Measurements from ENCODE around the gene CDS2. TPM values are rescaled to one million over a fixed set of nuclear protein-coding genes. Genes with fewer than 3 reads are reported as not detected.

CDS2 gene
- total RNA-seq, 2 donors from 2014 or later: 26.2 to 61.8 TPM

DNA sequence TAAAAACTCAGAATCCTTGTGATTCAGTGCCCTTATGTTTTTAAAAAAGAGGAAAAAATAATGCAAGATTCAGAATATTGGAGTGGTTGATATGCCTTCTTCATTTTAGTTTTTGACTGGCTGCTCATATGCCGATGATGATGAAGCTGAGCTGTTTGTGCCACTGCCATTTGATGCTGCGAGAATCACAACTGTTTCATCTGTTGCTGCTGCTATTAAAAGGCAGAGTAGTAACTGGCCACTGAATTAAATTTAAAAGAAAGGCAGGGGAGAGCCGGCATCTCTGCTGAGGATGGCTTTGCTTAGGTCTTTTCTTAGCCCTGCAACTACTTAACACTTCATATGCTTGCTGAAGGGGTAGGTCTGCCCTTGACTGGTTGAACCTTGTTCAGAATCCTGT is 33.1 kb downstream of the CDS2 start:
- no peaks in the 10 kb centered on the region for H3K27me3 ChIP-seq (replicated peaks; ENCODE audit: insufficient read depth)
- H3K4me3 ChIP-seq: no peak overlapping the region
- intact Hi-C loops (cut with DNase I): no loop called here
- H3K36me3 ChIP-seq: no peaks in the 10 kb centered on the region
- 63% methylated on average over 3 of the region's 3 CpGs for WGBS
- no peak overlapping the region for H3K27ac ChIP-seq
- TF ChIP-seq POLR2AphosphoS5 (IDR thresholded peaks at IDR 0.05): no peak
- no peaks in the 10 kb centered on the region for H3K4me1 ChIP-seq (replicated peaks)
- H3K9me3 ChIP-seq: no peaks in the 10 kb centered on the region
- DNase-seq (ENCODE audit: low spot score): no peak

DNA sequence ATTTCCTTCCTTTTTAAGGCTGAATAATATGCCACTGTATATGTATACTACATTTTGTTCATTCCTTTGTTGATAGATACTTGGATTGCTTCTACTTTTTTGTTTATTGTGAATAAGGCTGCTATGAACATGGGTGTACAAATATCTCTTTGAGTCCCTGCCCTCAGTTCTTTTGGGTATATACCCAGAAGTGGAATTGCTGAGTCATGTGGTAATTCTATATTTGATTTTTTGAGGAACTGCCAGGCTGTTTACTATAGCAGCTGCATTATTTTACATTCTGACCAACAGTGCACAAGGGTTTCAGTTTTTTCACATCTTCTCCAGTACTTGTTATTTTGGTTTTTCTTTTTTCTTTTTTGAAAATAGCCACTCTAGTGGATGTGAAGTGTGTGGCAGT is 34.1 kb downstream of the CDS2 start:
- Histone ChIP-seq H3K9me3 (no peaks in the 10 kb centered on the region), H3K4me1 (replicated peaks) (no peaks in the 10 kb centered on the region), H3K27me3 (replicated peaks; ENCODE audit: insufficient read depth) (no peaks in the 10 kb centered on the region), H3K4me3 (no peak overlapping the region), H3K27ac (no peak overlapping the region), H3K36me3 (no peaks in the 10 kb centered on the region)
- no peak for TF ChIP-seq CTCF (IDR thresholded peaks at IDR 0.05)
- TF ChIP-seq POLR2A (IDR thresholded peaks at IDR 0.05): no peak
- no peak for TF ChIP-seq POLR2AphosphoS5 (IDR thresholded peaks at IDR 0.05)
- intact Hi-C loops (cut with DNase I): no loop called here
- no peak for DNase-seq (ENCODE audit: low spot score)

DNA sequence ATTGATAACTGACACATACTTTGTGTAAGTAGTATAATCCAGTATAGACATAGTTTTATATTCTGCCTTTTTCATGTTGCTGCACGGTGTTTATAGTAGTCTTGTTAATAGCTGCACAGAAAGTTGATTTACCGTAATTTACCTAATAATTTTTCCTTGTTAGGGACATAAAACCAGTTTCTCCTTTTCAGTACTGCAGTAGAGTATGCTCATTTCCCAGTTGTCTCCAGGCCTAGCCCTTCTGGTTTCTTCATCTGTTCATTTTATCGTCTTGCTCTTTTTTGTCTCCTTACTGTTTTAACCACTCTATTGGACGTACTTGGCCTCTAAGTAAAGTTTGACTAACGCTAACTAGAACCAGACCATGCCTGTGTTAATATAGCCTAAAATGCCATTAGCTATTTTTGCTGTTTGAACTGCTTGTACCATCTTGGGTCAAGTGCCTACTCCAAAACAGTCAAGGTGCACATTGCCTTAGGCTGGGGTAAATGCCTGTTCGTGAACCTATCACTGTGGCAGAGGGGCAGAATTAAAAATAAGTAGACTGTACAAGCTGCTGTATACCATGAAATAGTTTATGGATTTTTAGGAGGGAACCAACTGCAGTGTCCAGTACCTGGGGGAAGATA is 34.8 kb downstream of the CDS2 start:
- H3K36me3 ChIP-seq: no peaks in the 10 kb centered on the region
- H3K9me3 ChIP-seq: no peaks in the 10 kb centered on the region
- H3K27ac ChIP-seq: no peak overlapping the region
- no peak overlapping the region for H3K4me3 ChIP-seq
- DNase-seq (ENCODE audit: low spot score): no peak
- no peaks in the 10 kb centered on the region for H3K4me1 ChIP-seq (replicated peaks)
- H3K27me3 ChIP-seq (replicated peaks; ENCODE audit: insufficient read depth): no peaks in the 10 kb centered on the region
- no peak for TF ChIP-seq CTCF (IDR thresholded peaks at IDR 0.05)
- no peak for TF ChIP-seq POLR2A (IDR thresholded peaks at IDR 0.05)
- no peak for TF ChIP-seq POLR2AphosphoS5 (IDR thresholded peaks at IDR 0.05)
- WGBS: 85% methylated on average over 6 of the region's 6 CpGs
- intact Hi-C loops (cut with DNase I): no loop called here

DNA sequence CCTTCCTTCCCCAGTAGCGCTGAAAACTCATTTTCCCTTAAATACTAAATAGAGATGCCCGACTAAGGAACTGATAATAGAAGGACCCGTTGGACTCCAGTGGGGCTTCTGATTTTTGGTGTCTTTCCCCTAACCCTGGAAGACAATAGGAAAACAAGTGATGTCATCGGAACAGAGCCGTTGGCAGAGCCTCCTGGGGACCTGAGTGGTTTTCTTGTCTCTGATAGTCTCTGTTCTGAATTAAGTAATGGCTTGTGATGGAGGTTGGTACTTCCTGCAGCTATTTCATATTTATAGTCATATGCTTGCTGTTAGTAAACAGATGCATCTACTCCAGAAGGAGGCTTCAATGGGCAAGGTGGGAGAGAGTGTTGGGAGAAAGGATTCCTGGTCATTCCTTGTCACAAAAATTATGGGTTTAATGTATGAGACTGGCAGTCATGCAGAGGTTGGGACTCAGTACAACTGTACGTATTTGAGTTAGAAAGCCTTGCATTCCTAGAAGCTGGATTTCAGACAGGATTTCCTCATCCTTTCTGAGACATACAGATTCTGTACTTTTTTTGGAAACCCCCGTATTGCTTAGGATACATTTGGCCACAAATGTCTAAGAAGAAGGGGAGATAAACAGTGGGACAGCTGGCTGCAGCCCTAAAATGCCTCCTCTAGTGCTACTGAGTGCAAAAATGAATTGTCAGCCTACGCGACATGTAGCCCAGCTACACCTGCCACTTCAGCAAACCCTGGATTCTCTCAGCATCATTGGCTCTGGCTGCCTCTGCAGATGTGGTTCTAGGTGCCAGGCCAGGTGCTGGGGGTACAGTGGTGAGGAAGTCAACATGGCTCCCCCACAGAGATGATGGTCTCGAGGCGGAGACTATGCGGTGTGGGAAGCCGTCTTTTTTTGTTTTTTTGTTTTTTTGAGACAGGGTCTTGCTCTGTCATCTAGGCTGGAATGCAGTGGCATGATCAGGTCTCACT is 38.1 kb downstream of the CDS2 start:
- H3K27me3 ChIP-seq (replicated peaks; ENCODE audit: insufficient read depth): no peaks in the 10 kb centered on the region
- no peaks in the 10 kb centered on the region for H3K36me3 ChIP-seq
- 82% methylated on average over 13 of the region's 13 CpGs for WGBS
- TF ChIP-seq POLR2AphosphoS5 (IDR thresholded peaks at IDR 0.05): no peak
- TF ChIP-seq CTCF (IDR thresholded peaks at IDR 0.05): no peak
- no peak overlapping the region for H3K27ac ChIP-seq
- H3K9me3 ChIP-seq: no peaks in the 10 kb centered on the region
- intact Hi-C loops (cut with DNase I): no loop called here
- H3K4me1 ChIP-seq (replicated peaks): no peaks in the 10 kb centered on the region
- no peak overlapping the region for H3K4me3 ChIP-seq
- DNase-seq (ENCODE audit: low spot score): no peak

DNA sequence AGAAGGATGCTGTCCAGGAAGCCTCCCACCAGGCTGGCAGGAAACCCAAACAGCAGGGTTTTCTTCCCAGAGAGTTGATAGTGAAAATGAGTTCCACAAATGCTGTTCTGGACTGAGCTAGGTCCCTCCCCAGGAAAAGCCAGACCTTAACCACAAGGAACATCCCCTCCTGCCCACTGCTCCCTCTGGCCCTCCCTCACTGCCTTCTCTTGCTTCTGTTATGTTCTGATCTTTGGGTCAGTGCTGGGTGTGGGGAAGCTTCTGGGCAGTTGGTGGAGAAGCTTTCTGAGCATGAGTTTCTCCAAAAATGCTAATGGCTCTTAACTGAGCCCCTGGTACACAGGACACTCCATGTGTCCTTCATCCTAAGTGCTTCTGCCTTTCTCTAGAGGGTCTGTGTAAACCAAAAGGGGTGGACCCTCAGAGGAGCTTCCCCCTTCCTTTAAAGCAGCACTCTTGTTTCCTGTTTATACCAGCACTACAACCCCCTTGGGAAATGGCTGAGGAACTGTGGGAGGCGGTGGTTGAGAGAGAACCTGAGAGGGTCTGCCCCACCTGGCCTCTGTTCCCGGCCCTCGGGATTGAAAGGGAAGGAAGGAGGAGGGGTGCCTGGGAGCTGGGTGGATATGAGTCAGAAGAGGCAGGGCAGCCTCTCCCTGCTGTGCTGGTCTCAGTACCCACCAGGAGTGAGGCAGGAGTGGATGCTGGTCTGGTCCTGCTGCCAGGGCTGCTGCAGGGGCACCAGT is 42.0 kb downstream of the CDS2 start:
- Histone ChIP-seq H3K27me3 (replicated peaks; ENCODE audit: insufficient read depth) (no peaks in the 10 kb centered on the region), H3K9me3 (no peaks in the 10 kb centered on the region), H3K4me1 (replicated peaks) (no peaks in the 10 kb centered on the region), H3K36me3 (no peaks in the 10 kb centered on the region), H3K4me3 (no peak overlapping the region), H3K27ac (no peak overlapping the region)
- 26% methylated on average over 3 of the region's 3 CpGs for WGBS
- intact Hi-C loops (cut with DNase I): no loop called here
- DNase-seq (ENCODE audit: low spot score): no peak
- no peak for TF ChIP-seq CTCF (IDR thresholded peaks at IDR 0.05)
- no peak for TF ChIP-seq POLR2AphosphoS5 (IDR thresholded peaks at IDR 0.05)
- no peak for TF ChIP-seq POLR2A (IDR thresholded peaks at IDR 0.05)

All from prostate gland (tissue), 2 donors.